Choroid plexus epithelial cell (primary cell): ENCODE measurements around the gene PDCD1.
"Not testable (repeated sequence)": the region's sequence is repeated elsewhere in the genome, so short reads cannot be mapped to it uniquely, and the experiment has no call there.

Source experiments
- DNase-seq: peaks from one replicate; pipeline ENCODE4 v3.0.0-alpha.2; 2010; ENCODE audit warnings: low read depth
- H3K4me3 ChIP-seq: 2 replicates; pipeline ENCODE4 v1.5.1; 2011; ENCODE audit warnings: low read depth, mild to moderate bottlenecking, control low read depth, low read length, moderate library complexity
- TF ChIP-seq, protein P1 (sequence below): conservative IDR thresholded peaks from 2 replicates; pipeline ENCODE4 v1.5.1; 2011; ENCODE audit warnings: low read depth, mild to moderate bottlenecking, control low read depth, inconsistent platforms, low read length, moderate library complexity

PDCD1 gene

GRCh38 chr2:241858206-241859016 lies at the start of gene PDCD1:
PDCD1 (minus strand) TSS chr2:241858894; CDS start chr2:241858838, 56 bp downstream.
- no peak for DNase-seq
- no peak within 1 kb of the TSS for H3K4me3 ChIP-seq
- TF ChIP-seq, protein P1, sequence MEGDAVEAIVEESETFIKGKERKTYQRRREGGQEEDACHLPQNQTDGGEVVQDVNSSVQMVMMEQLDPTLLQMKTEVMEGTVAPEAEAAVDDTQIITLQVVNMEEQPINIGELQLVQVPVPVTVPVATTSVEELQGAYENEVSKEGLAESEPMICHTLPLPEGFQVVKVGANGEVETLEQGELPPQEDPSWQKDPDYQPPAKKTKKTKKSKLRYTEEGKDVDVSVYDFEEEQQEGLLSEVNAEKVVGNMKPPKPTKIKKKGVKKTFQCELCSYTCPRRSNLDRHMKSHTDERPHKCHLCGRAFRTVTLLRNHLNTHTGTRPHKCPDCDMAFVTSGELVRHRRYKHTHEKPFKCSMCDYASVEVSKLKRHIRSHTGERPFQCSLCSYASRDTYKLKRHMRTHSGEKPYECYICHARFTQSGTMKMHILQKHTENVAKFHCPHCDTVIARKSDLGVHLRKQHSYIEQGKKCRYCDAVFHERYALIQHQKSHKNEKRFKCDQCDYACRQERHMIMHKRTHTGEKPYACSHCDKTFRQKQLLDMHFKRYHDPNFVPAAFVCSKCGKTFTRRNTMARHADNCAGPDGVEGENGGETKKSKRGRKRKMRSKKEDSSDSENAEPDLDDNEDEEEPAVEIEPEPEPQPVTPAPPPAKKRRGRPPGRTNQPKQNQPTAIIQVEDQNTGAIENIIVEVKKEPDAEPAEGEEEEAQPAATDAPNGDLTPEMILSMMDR, result no peak

DNA sequence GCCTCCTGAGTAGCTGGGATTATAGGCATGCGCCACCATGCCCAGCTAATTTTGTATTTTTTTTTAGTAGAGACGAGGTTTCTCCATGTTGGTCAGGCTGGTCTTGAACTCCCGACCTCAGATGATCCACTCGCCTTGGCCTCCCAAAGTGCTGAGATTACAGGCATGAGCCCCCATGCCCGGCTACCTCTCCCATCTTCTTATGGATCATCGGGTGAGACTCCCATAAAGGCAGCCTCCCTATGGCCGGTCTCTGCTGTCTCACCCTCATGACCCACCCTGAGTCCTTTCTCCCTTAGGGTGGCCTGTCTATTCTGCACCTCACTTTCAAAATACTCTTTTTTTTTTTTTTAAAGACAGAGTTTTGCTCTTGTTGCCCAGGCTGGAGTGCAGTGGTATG lies 49.1 kb upstream of the PDCD1 start:
- not testable (repeated sequence) for DNase-seq

DNA sequence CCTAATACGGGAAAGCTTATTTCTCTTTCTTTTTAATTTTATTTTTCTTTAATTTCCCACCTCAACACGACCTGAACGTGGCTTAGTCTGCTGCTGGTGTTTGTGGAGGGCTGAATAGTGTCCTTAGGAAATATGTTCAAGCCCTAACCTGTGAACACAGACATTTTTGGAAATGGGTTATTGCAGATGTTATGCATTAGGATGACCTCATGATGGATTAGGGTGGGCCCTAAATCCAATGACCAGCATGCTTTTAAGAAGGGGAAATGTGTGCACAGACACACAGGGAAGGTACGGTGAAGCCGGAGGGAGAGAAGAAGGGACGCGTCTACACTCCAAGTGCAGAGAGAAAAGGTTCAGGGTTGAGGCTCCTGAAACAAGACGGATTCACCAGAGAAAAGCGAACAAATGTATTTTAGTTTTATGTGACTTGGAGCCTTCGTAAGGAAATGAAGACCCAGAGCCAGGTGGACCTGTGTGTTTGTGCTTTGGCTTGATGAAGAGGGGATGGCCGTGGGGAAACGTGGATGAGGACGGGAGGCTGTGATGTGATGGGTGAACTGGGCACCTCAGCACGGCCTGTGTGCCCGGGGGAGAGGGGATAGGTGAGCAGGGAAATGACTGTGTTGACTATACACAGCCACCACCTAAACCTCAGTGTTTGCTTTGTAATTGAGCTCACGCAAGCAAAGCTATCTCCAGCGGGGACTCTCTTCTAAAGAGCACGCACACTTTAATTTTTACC lies 48.3 kb upstream of the PDCD1 start:
- TF ChIP-seq, protein P1, result no peak
- H3K4me3 ChIP-seq, result no peak overlapping the region
- no peak for DNase-seq

More for the DNA sequence above, 49.1 kb upstream of the PDCD1 start:
- not testable (repeated sequence) for H3K4me3 ChIP-seq

GRCh38 chr2:241906378-241906770 lies 47.7 kb upstream of the PDCD1 start:
- H3K4me3 ChIP-seq, result not testable (repeated sequence)

GRCh38 chr2:241905716-241906377 lies 47.2 kb upstream of the PDCD1 start:
- DNase-seq, result no peak
- no peak overlapping the region for H3K4me3 ChIP-seq
- TF ChIP-seq, protein P1, result no peak

More at GRCh38 chr2:241906378-241906770, 47.7 kb upstream of the PDCD1 start:
- DNase-seq, result not testable (repeated sequence)

GRCh38 chr2:241904791-241905710 lies 46.4 kb upstream of the PDCD1 start:
- TF ChIP-seq, protein P1, result no peak
- no peak for DNase-seq
- no peak overlapping the region for H3K4me3 ChIP-seq

GRCh38 chr2:241904011-241904718 lies 45.5 kb upstream of the PDCD1 start:
- DNase-seq, result no peak
- H3K4me3 ChIP-seq, result no peak overlapping the region
- TF ChIP-seq, protein P1, result no peak
